Epithelial cell of esophagus (primary cell): ENCODE data around the gene GJB6.

Source experiments
- DNase-seq: peaks from one replicate; pipeline ENCODE4 v3.0.0; 2010; ENCODE audit warnings: low read depth
- H3K4me3 ChIP-seq: 2 replicates; pipeline ENCODE4 v1.5.1; 2011; ENCODE audit warnings: mild to moderate bottlenecking, low read length, control low read depth
- TF ChIP-seq, protein P1 (sequence below): IDR thresholded peaks from 2 replicates; pipeline ENCODE4 v1.5.1; 2011; ENCODE audit warnings: low read depth, mild to moderate bottlenecking, low read length, control low read depth, inconsistent platforms; ENCODE audit not compliant: insufficient read depth; ENCODE audit errors: missing control alignments

GJB6 gene

DNA sequence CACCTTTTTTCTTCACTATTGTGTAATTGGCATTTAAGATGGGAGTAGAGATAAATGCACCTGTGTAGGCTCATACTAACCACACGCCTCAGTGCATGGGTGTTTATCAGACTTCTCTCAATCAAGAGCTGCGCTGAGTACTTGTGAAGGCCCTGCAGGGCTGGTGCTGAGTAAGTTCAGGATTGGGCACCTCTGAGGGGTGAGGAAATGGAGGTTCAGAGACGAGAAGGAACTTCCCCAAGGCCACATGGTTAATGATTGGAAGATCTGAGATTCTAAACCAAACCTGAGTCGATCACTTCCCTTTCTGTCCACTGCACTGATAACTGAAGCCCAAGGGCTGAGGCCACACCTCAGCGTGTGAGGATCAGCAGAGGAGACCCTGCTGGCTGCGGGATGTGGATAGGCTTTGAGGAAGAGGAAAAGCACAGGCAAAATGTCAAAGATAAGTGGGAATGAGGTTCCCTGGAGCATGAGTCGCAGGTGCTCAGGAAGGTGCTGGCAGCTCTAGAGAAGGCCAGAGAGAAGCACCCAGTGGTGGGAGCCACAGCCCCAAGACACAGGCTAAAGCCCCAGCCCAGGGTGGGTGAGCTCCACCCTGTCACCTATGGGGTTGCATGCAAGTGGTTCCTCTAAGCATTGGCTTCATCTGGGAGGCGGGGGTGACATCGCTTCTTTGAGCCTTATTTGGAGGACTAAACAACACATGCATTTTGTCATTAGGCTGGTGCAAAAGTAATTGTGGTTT, 32.3 kb upstream of the GJB6 start:
- TF ChIP-seq, protein P1, sequence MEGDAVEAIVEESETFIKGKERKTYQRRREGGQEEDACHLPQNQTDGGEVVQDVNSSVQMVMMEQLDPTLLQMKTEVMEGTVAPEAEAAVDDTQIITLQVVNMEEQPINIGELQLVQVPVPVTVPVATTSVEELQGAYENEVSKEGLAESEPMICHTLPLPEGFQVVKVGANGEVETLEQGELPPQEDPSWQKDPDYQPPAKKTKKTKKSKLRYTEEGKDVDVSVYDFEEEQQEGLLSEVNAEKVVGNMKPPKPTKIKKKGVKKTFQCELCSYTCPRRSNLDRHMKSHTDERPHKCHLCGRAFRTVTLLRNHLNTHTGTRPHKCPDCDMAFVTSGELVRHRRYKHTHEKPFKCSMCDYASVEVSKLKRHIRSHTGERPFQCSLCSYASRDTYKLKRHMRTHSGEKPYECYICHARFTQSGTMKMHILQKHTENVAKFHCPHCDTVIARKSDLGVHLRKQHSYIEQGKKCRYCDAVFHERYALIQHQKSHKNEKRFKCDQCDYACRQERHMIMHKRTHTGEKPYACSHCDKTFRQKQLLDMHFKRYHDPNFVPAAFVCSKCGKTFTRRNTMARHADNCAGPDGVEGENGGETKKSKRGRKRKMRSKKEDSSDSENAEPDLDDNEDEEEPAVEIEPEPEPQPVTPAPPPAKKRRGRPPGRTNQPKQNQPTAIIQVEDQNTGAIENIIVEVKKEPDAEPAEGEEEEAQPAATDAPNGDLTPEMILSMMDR: no peak
- DNase-seq: no peak
- no peak overlapping the region for H3K4me3 ChIP-seq

DNA sequence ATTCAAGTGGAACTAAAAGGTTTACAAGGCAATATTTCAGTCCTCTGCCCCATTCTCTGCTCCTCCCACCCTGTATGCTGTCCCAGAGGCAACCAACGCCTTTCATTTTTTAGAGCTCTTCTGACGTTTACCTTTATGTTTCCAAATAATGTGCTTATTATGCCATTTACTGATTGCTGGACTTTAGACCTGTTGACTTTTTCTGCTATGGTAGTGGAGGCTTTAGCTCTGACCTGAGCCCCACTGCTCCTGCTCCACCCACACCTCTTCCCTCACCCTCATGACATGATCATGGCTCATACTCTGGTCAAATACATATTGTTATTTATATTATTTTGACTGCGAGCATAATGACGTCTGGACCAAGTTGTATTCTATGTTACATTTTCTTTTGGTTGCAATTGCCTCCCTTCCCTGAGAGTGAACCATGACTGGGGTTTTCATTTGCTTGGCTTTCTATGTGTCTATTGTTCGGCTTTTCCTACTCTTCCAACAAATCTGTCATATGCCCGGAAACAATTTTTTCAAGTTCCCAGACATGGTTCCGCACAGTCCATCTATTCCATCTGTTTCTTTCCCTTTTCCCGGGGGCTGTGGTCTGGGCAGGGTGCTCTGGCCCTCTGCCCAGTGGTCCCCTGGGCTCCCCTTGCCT, 31.4 kb upstream of the GJB6 start:
- TF ChIP-seq, protein P1: no peak
- no peak overlapping the region for H3K4me3 ChIP-seq
- DNase-seq: no peak

DNA sequence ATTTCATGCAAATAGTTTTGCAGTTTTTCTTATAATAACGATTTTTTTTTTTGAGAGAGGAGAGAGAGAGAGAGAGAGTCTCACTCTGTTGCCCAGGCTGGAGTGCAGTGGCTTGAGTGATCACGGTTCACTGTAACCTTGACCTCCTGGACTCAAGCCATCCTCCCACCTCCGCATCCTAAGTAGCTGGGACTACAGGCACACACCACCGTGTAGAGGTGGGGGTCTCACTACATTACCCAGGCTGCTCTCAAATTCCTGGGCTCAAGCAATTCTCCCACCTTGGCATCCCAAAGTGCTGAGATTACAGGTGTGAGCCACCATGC, 26.8 kb upstream of the GJB6 start:
- no peak for DNase-seq
- TF ChIP-seq, protein P1: no peak
- no peak overlapping the region for H3K4me3 ChIP-seq

DNA sequence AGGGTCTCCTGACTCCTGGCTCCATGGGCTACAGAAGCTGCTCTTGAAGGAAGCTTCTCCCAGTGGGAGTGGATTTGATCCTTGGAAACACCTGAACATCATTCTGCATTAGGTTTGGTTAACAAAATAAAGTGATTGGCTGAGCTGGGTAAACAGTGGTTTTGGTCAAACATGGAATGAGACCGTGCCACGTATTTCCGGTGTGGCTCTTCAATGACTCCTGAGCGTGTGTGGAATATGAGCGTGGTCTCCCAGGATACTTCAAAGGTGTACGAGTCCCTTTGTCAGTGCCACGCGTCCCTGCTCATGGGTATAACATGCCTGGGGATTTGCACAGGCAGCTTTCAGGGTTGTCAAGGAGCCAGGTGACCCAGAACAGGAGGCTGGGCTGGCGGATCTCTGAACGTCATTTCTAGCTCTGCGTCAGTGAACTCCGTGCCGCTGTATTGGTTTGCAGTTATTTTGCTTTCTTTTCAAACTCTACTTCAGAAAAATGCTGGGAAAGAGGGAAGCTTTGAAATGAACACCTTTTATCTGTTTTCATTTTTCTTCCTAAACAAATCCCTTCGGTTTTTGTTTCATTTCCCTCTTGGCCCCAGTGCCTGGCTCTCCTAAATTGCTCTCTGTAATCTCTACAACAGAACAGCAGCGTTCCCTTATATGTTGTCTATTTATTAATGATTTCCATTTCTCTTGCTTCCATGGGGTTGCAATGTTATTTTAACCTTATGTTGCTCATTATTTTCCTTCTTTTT, 26.3 kb upstream of the GJB6 start:
- peak overlapping the region; percentile 18 for H3K4me3 ChIP-seq
- no peak for DNase-seq
- TF ChIP-seq, protein P1: no peak

DNA sequence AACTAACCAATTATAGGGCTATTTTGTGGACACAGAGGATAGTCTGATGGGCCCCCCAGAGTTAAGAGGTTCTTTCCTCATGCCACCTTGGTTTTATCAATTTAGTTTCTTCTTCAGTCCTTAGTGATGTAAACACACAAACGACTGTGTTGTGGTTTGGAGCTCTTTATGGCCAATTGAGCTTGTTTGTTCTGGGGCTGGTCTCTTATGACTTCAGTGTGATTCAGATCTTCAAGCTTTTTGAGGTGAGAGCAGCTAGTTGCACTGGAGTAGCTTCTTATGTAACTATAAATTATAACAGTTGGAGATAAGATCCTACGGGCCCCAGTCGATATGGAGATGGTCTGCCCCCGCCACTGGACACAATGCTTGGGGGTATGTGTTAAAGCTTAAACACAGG, 22.0 kb upstream of the GJB6 start:
- TF ChIP-seq, protein P1: no peak
- peak; percentile 53 for DNase-seq
- no peak overlapping the region for H3K4me3 ChIP-seq

DNA sequence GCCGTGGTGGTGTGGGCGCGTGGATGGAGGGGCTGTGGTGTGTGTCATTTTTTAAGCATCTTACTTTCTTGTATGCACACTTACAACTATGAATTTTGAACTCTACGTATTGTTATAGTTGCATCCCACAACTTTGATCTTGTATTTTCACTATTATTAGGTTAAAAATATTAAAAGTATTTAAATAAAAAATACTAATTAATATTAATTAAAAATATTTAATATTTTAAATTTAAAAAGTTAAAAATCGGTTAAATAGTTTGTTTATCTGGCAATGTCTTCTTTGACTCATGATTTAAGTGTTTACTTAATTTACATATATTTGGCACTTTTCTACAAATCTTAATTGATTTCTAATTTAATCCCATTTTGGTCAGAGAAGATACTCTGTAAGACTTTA, 17.8 kb upstream of the GJB6 start:
- TF ChIP-seq, protein P1: no peak
- no peak overlapping the region for H3K4me3 ChIP-seq
- DNase-seq: no peak
